T follicular helper cell (primary cell): ENCODE data around the gene PECR.

Experiments used
- DNase-seq: peaks from one replicate; pipeline ENCODE4 v3.0.0-alpha.2; 2020; ENCODE audit warnings: low read depth
- total RNA-seq, 2 experiments: gene quantifications; one replicate each; lab custom pipeline; 2026; lab: John Stamatoyannopoulos, UW

The PECR gene
- 4.1 to 11.7 reads per million in 2 experiments for total RNA-seq

- DNase-seq, result peak; percentile 60
Observed at GRCh38 chr2:216081487-216082116, at the start of gene PECR, which contains the start of gene TMEM169. Gene PECR, minus strand, starts transcription at chr2:216081809. Its CDS starts 68 bp downstream, at chr2:216081741. Gene TMEM169, plus strand, starts transcription at chr2:216081919. Its CDS starts 14,045 bp downstream, at chr2:216095964.

GRCh38 chr2:216130346-216130971 is 48.9 kb upstream of the PECR start:
- DNase-seq, result no peak

GRCh38 chr2:216126943-216127342 is 45.3 kb upstream of the PECR start:
- no peak for DNase-seq

GRCh38 chr2:216121255-216121654 is 39.6 kb upstream of the PECR start:
- no peak for DNase-seq

GRCh38 chr2:216119986-216120385 is 38.4 kb upstream of the PECR start:
- DNase-seq, result no peak

GRCh38 chr2:216119146-216119545 is 37.5 kb upstream of the PECR start:
- no peak for DNase-seq

- DNase-seq, result no peak
Observed at GRCh38 chr2:216118474-216118873, 36.9 kb upstream of the PECR start.

GRCh38 chr2:216117561-216118340 is 36.1 kb upstream of the PECR start:
- DNase-seq, result no peak

GRCh38 chr2:216116418-216116817 is 34.8 kb upstream of the PECR start:
- no peak for DNase-seq

GRCh38 chr2:216114714-216115531 is 33.3 kb upstream of the PECR start:
- peak; percentile 96 for DNase-seq

- no peak for DNase-seq
Observed at GRCh38 chr2:216114382-216114713, 32.7 kb upstream of the PECR start.

GRCh38 chr2:216113572-216113971 is 32.0 kb upstream of the PECR start:
- DNase-seq, result no peak

GRCh38 chr2:216112926-216113325 is 31.3 kb upstream of the PECR start:
- DNase-seq, result no peak

- no peak for DNase-seq
Observed at GRCh38 chr2:216111122-216111521, 29.5 kb upstream of the PECR start.

- DNase-seq, result no peak
Observed at GRCh38 chr2:216110620-216111019, 29.0 kb upstream of the PECR start.

GRCh38 chr2:216109962-216110614 is 28.5 kb upstream of the PECR start:
- DNase-seq, result no peak

- peak; percentile 94 for DNase-seq
Observed at GRCh38 chr2:216108967-216109921, 27.6 kb upstream of the PECR start, which contains the start of gene XRCC5. Gene XRCC5, plus strand, starts transcription at chr2:216109348. Its CDS starts 89 bp downstream, at chr2:216109437.

- DNase-seq, result no peak
Observed at GRCh38 chr2:216108310-216108966, 26.8 kb upstream of the PECR start.

GRCh38 chr2:216107760-216108159 is 26.2 kb upstream of the PECR start:
- no peak for DNase-seq

GRCh38 chr2:216107320-216107719 is 25.7 kb upstream of the PECR start:
- DNase-seq, result no peak
